Measurements from ENCODE around the gene SLC9A8.

Gene SLC9A8

GRCh38 chr20:49824206-49824605 lies 11.6 kb downstream of the SLC9A8 start:
- Histone ChIP-seq H3K4me1 (ENCODE audit: control insufficient read depth in 1 of 2, insufficient read depth in 2 of 2, low read length in 2 of 2) (no peaks in the 10 kb centered on the region), H4K12ac (ENCODE audit: low read depth, low read length) (no peak overlapping the region), H2BK12ac (ENCODE audit: low read length) (no peak overlapping the region), H2AK5ac (ENCODE audit: low read length) (no peak overlapping the region), H3K4ac (ENCODE audit: low read depth, low read length) (no peak overlapping the region), H3K4me3 (ENCODE audit: low read depth, low read length) (no peak overlapping the region), H3K9me3 (ENCODE audit: insufficient read depth, low read depth, low read length) (no peaks in the 10 kb centered on the region), H3K18ac (ENCODE audit: low read length) (no peak overlapping the region), H4K91ac (ENCODE audit: low read depth, low read length) (no peak overlapping the region), H3K4me2 (ENCODE audit: low read length) (no peak overlapping the region), H3K27ac (ENCODE audit: low read depth, low read length) (no peak overlapping the region), H2BK5ac (ENCODE audit: low read depth, low read length, poor library complexity) (no peak overlapping the region), H3K27me3 (ENCODE audit: insufficient read depth, low read length) (no peaks in the 10 kb centered on the region), H3K79me1 (ENCODE audit: low read length) (no peaks in the 10 kb centered on the region), H3K14ac (ENCODE audit: low read length) (no peak overlapping the region), H2AFZ (ENCODE audit: insufficient read depth, low read length, poor library complexity) (no peak overlapping the region), H3K36me3 (ENCODE audit: control insufficient read depth in 1 of 2, insufficient read depth in 2 of 2, low read length in 2 of 2) (peaks cover 4 to 9% of the 10 kb centered on the region in 2 experiments), H3K9ac (ENCODE audit: low read length) (no peak overlapping the region), H3K79me2 (ENCODE audit: control insufficient read depth, insufficient read depth, low read length, poor library complexity) (no peaks in the 10 kb centered on the region), H2BK120ac (ENCODE audit: insufficient read depth, low read length, poor library complexity) (no peak overlapping the region), H4K8ac (ENCODE audit: low read depth, low read length) (no peak overlapping the region), H3K23ac (ENCODE audit: low read length) (no peak overlapping the region)
- DNase-seq = peak in 1 of 2 donors; percentile 25
- WGBS (ENCODE audit: extremely low coverage, insufficient coverage, insufficient read length) = no CpG with 5 or more reads among the region's 2 CpGs

- H3K4me2 ChIP-seq (ENCODE audit: low read length) = no peak overlapping the region
- no peak overlapping the region for H2BK120ac ChIP-seq (ENCODE audit: insufficient read depth, low read length, poor library complexity)
- H2AFZ ChIP-seq (ENCODE audit: insufficient read depth, low read length, poor library complexity) = no peak overlapping the region
- no peaks in the 10 kb centered on the region for H3K27me3 ChIP-seq (ENCODE audit: insufficient read depth, low read length)
- no peak overlapping the region for H3K27ac ChIP-seq (ENCODE audit: low read depth, low read length)
- DNase-seq = peak; percentile 34 to 74
- no peak overlapping the region for H3K9ac ChIP-seq (ENCODE audit: low read length)
- no peaks in the 10 kb centered on the region for H3K79me2 ChIP-seq (ENCODE audit: control insufficient read depth, insufficient read depth, low read length, poor library complexity)
- no peak overlapping the region for H3K18ac ChIP-seq (ENCODE audit: low read length)
- H2AK5ac ChIP-seq (ENCODE audit: low read length) = no peak overlapping the region
- no peak overlapping the region for H3K4me3 ChIP-seq (ENCODE audit: low read depth, low read length)
- no peaks in the 10 kb centered on the region for H3K79me1 ChIP-seq (ENCODE audit: low read length)
- no peak overlapping the region for H4K8ac ChIP-seq (ENCODE audit: low read depth, low read length)
- WGBS (ENCODE audit: extremely low coverage, insufficient coverage, insufficient read length) = no CpG with 5 or more reads among the region's 7 CpGs
- no peaks in the 10 kb centered on the region for H3K9me3 ChIP-seq (ENCODE audit: insufficient read depth, low read depth, low read length)
- peaks cover 5 to 9% of the 10 kb centered on the region in 2 experiments for H3K36me3 ChIP-seq (ENCODE audit: control insufficient read depth in 1 of 2, insufficient read depth in 2 of 2, low read length in 2 of 2)
- no peak overlapping the region for H3K14ac ChIP-seq (ENCODE audit: low read length)
- H3K4me1 ChIP-seq (ENCODE audit: control insufficient read depth in 1 of 2, insufficient read depth in 2 of 2, low read length in 2 of 2) = no peaks in the 10 kb centered on the region
- H2BK5ac ChIP-seq (ENCODE audit: low read depth, low read length, poor library complexity) = no peak overlapping the region
- H3K23ac ChIP-seq (ENCODE audit: low read length) = no peak overlapping the region
- no peak overlapping the region for H3K4ac ChIP-seq (ENCODE audit: low read depth, low read length)
- no peak overlapping the region for H4K12ac ChIP-seq (ENCODE audit: low read depth, low read length)
- H4K91ac ChIP-seq (ENCODE audit: low read depth, low read length) = no peak overlapping the region
- no peak overlapping the region for H2BK12ac ChIP-seq (ENCODE audit: low read length)
These were observed 12.9 kb downstream of the SLC9A8 start for GRCh38 chr20:49825521-49826033.

GRCh38 chr20:49831022-49831769 lies 18.6 kb downstream of the SLC9A8 start:
- Histone ChIP-seq H2BK120ac (ENCODE audit: insufficient read depth, low read length, poor library complexity) (no peak overlapping the region), H3K36me3 (ENCODE audit: control insufficient read depth in 1 of 2, insufficient read depth in 2 of 2, low read length in 2 of 2) (peaks cover 5 to 8% of the 10 kb centered on the region in 2 experiments), H3K9ac (ENCODE audit: low read length) (no peak overlapping the region), H2AFZ (ENCODE audit: insufficient read depth, low read length, poor library complexity) (no peak overlapping the region), H3K4ac (ENCODE audit: low read depth, low read length) (no peak overlapping the region), H4K8ac (ENCODE audit: low read depth, low read length) (no peak overlapping the region), H3K79me1 (ENCODE audit: low read length) (no peaks in the 10 kb centered on the region), H3K9me3 (ENCODE audit: insufficient read depth, low read depth, low read length) (no peaks in the 10 kb centered on the region), H2BK5ac (ENCODE audit: low read depth, low read length, poor library complexity) (no peak overlapping the region), H2AK5ac (ENCODE audit: low read length) (no peak overlapping the region), H2BK12ac (ENCODE audit: low read length) (no peak overlapping the region), H4K12ac (ENCODE audit: low read depth, low read length) (no peak overlapping the region), H3K4me3 (ENCODE audit: low read depth, low read length) (no peak overlapping the region), H3K23ac (ENCODE audit: low read length) (no peak overlapping the region), H3K79me2 (ENCODE audit: control insufficient read depth, insufficient read depth, low read length, poor library complexity) (no peaks in the 10 kb centered on the region), H3K27ac (ENCODE audit: low read depth, low read length) (no peak overlapping the region), H3K4me1 (ENCODE audit: control insufficient read depth in 1 of 2, insufficient read depth in 2 of 2, low read length in 2 of 2) (no peaks in the 10 kb centered on the region), H3K14ac (ENCODE audit: low read length) (no peak overlapping the region), H4K91ac (ENCODE audit: low read depth, low read length) (no peak overlapping the region), H3K18ac (ENCODE audit: low read length) (no peak overlapping the region), H3K4me2 (ENCODE audit: low read length) (no peak overlapping the region), H3K27me3 (ENCODE audit: insufficient read depth, low read length) (no peaks in the 10 kb centered on the region)
- WGBS (ENCODE audit: extremely low coverage, insufficient coverage, insufficient read length) = no CpG with 5 or more reads among the region's 11 CpGs
- DNase-seq = no peak

GRCh38 chr20:49831770-49832631 lies 19.4 kb downstream of the SLC9A8 start:
- no peak overlapping the region for H3K4ac ChIP-seq (ENCODE audit: low read depth, low read length)
- H3K9me3 ChIP-seq (ENCODE audit: insufficient read depth, low read depth, low read length) = no peaks in the 10 kb centered on the region
- H2AK5ac ChIP-seq (ENCODE audit: low read length) = no peak overlapping the region
- no peak overlapping the region for H3K4me3 ChIP-seq (ENCODE audit: low read depth, low read length)
- no peaks in the 10 kb centered on the region for H3K27me3 ChIP-seq (ENCODE audit: insufficient read depth, low read length)
- H2BK120ac ChIP-seq (ENCODE audit: insufficient read depth, low read length, poor library complexity) = no peak overlapping the region
- peaks cover 5 to 8% of the 10 kb centered on the region in 2 experiments for H3K36me3 ChIP-seq (ENCODE audit: control insufficient read depth in 1 of 2, insufficient read depth in 2 of 2, low read length in 2 of 2)
- H4K12ac ChIP-seq (ENCODE audit: low read depth, low read length) = no peak overlapping the region
- no peak overlapping the region for H3K4me2 ChIP-seq (ENCODE audit: low read length)
- no peak overlapping the region for H2AFZ ChIP-seq (ENCODE audit: insufficient read depth, low read length, poor library complexity)
- no peaks in the 10 kb centered on the region for H3K4me1 ChIP-seq (ENCODE audit: control insufficient read depth in 1 of 2, insufficient read depth in 2 of 2, low read length in 2 of 2)
- no peak overlapping the region for H3K23ac ChIP-seq (ENCODE audit: low read length)
- no peak overlapping the region for H3K27ac ChIP-seq (ENCODE audit: low read depth, low read length)
- no peak overlapping the region for H2BK5ac ChIP-seq (ENCODE audit: low read depth, low read length, poor library complexity)
- no peak overlapping the region for H3K18ac ChIP-seq (ENCODE audit: low read length)
- no peak overlapping the region for H4K8ac ChIP-seq (ENCODE audit: low read depth, low read length)
- no peak overlapping the region for H3K9ac ChIP-seq (ENCODE audit: low read length)
- H3K79me2 ChIP-seq (ENCODE audit: control insufficient read depth, insufficient read depth, low read length, poor library complexity) = no peaks in the 10 kb centered on the region
- WGBS (ENCODE audit: extremely low coverage, insufficient coverage, insufficient read length) = no CpG with 5 or more reads among the region's 12 CpGs
- no peaks in the 10 kb centered on the region for H3K79me1 ChIP-seq (ENCODE audit: low read length)
- no peak overlapping the region for H2BK12ac ChIP-seq (ENCODE audit: low read length)
- DNase-seq = no peak
- no peak overlapping the region for H4K91ac ChIP-seq (ENCODE audit: low read depth, low read length)
- H3K14ac ChIP-seq (ENCODE audit: low read length) = no peak overlapping the region

Measured in trophoblast cell (in vitro differentiated cells and primary cell).